Ovary (tissue), 1 donor: ENCODE measurements around the gene MPC1.

ENCODE experiments used
- EP300 ChIP-seq: sonication (generic); formaldehyde crosslinking; IDR thresholded peaks from one replicate; pipeline ENCODE4 v1.6.1; 2017; ENCODE audit warnings: antibody characterized with exemption
- POLR2A ChIP-seq: fragments of 450-650 bp; IDR thresholded peaks from one replicate; pipeline ENCODE4 v1.6.1; 2017; ENCODE audit warnings: antibody characterized with exemption, mild to moderate bottlenecking, moderate library complexity

DNA sequence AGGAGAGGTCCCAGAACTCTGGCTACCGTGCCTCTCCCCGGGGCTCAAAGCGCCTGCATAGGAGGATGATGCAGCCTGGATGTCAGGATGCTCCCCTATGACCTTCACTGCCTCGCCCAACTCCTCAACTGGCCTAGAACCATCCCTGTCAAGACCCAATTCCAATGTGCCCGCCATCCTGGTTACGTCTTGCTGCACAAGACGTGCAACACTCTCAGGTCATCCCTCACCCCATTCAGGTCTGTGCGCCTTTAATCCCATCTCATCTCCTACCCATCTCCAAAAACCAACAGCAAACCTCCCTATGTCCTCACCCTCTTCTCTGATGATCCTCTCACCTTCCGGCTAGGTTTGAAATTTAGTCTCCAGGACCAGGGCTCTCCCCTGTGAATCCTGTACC, 43.9 kb downstream of the MPC1 start:
- TF ChIP-seq EP300 (no peak), POLR2A (no peak)
